Activated CD8-positive, alpha-beta memory T cell treated with anti-CD3 and anti-CD28 coated beads for 48 hours (primary cell): ENCODE data around the gene TNPO3.
"Not testable (repeated sequence)": the region's sequence is repeated elsewhere in the genome, so short reads cannot be mapped to it uniquely, and the experiment has no call there.

Experiments
- DNase-seq, 3 experiments: peaks; one replicate each; pipeline ENCODE4 v3.0.0-alpha.2; 2020; ENCODE audit warnings: low read depth in 2 of 3, low spot score in 2 of 3

Gene TNPO3

DNA sequence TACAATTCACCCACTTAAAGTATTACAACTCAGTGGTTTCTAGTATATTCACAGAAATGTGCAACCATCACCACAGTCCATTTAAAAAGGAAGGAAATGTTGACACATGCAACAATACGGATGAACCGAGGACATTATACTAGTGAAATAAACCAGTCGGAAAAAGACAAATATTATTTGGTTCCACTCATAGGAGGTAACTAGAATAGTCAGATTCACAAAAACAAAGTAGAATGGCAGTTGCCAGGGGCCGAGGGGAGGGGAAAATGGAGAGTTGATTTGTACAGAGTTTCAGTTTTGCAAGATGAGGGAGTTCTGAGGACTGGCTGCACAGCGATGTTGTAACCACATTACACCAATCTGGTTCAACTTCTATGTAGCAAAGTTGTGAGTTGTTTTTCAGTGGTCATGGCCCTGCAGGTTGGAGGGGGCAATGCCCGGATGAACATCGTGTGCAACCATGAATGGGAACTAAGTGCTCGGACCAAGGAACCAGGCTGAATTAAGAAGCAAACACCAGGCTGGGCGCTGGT is 17.6 kb upstream of the TNPO3 start:
- no peak for DNase-seq

DNA sequence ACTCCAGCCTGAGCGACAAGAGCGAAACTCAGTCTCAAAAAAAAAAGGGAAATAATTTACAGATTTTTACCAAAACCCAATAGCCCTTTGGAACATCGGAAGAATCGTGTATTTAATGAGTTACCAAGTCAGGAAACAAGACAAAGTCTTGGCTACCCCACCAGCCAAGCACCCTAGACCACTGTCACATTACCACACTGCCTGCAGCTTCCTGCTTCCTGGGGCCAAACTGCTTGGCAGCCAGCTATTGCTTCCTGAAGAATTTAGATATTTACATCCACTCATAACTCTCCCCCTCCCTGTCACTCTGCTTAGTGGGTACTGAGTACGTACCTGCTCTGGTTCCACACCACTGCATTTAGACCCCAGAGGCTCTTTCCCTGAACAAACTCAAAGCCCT is 14.1 kb upstream of the TNPO3 start:
- DNase-seq: no peak

DNA sequence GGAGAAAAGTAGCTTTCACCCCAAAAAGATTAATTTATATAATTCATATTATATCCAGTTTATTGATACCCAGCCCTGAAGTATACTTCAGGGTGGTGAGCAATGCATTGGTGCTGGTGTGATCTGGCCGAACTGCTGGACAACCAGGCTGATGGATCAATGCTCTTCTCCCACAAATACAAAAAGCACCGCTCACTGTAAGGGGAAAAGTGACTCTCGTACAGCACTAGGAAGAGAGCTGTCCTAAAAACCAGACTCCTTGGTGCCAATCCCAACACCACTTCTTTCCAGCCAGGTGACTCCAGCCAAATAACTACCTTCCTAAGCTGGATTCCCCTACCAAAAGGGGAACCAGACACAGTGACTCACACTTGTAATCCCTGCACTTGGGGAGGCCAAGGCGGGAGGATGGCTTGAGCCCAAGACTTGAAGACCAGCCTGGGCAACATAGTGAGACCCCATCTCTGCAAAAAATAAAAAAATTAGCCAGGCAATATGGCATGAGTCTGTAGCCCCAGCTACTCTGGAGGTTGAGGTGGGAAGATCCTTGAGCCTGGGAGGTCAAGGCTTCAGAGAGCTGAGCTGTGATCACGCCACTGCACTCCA is 13.1 kb upstream of the TNPO3 start:
- no peak for DNase-seq

DNA sequence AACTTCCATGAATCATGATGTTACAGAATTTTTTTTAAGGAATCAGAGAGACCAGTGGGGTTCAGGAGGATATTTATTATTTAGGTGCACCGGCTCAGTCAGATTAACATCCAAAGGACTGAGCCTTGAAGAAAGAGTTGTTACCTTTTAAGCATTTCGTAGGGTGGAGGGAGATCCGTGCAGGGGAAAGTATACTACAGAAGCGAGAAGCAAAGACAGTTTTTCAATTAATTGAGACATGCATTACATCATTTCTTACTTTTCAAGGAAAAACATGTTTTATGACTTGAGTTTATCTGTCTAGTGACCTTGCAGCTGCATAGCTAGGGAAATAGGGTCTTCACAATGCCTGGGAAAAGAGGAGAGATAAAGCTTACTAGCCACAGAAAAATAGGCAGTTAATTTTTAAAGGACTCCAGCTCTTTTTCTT is 12.2 kb upstream of the TNPO3 start:
- not testable (repeated sequence) for DNase-seq

DNA sequence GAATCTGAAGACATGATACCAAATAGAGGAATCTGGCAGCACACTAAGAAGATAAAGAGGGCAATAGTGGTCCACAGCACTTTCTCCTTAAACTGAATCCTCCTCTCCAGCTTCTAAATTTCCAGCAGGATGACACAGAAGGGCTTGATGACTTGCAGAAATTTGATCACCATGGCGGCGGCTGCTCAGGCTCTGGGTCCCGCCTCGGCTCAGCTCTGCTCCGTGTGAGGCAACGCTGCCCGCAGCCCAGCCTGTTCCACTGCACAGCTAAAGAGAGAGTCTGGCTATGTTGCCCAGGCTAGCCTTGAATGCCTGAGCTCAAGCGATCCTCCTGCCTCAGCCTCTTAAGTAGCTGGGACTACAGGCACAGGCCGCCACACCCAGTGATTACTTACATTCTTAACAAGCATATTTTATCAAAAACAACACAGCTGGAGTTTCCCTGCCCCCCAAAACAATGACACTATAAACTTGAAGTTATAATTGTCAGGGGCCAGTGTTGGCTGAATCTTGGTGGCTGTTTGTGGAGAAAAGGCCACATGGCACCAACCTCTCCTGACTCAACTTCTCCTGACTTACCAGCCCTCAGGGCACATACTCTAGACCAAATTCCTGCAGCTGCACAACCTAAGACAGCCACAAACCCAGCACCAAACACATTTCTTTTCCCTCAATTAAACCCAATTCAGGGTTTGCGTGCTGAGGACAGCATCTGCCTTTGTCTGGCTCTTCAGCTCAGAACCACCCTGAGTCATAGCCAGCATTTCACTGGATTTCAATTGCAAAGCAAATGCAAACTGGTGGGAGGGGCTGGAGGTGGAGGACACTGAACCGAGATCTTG is 11.6 kb upstream of the TNPO3 start:
- no peak for DNase-seq

DNA sequence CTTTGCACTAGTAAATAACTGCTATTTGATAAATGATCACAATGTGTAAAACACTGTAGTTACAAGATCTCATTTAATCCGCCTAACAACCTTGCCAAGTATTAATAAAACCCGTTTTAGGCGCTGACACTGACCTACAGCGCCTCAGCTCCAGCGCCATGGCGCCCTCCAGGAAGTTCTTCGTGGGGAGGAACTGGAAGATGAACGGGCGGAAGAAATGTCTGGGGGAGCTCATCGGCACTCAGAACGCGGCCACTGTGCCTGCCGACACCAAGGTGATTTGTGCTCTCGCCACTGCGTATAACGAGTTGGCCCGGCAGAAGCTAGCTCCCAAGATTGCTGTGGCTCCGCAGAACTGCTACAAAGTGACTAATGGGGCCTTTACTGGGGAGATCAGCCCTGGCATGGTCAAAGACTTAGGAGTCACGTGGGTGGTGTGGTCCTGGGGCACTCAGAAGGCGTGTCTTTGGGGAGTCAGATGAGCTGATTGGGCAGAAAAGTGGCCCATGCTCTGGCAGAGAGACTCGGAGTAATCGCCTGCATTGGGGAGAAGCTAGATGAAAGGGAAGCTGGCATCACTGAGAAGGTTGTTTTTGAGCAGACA is 1.1 kb upstream of the TNPO3 start:
- DNase-seq: no peak

DNA sequence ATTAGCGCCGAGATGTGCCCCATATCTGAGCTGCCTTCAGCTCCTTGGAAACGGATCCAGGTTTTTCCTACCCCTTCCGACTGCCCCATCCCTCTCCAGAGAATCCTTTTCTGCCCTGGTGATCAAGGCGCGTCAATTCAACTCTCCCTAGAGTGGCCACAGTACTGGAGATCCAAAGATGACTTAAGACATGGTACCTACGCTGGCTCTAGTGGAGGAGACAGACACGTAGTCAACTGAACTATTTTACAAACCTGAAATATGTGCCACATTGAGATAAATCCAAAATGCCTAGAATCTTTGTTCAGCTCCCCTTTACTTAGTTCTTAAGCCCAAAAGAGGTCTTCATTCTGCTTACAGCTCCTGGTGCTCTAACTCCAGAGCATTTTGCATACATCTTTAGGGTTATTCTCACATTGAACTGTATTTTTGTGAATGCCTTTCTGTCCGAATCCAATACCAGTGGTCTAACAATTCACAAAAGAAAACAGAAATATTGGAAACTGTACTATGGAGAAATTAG is 444 bp upstream of the TNPO3 start:
- no peak for DNase-seq

DNA sequence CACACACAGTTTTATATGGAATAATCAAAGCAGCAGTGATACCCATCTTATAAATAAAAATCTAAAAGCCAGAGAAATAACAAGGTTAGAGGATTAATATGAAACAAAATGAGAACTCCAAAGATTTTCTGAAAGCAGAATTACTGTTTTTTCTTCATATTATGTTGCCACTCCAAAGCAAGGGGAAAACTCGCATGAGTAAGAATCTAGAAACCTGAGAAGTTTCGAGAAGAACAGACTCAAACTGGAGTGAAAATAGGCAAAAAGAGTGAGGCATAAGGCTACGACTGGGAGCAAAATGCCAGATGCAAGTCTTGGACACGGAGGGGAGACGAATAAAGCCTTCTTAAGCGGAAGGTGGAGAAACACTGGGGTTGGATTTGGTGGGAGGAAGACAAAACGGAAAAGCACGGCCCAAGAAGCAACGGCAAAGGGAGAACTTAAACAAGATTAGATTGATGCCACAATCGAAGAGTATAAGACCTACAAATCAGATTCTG is 923 bp downstream of the TNPO3 start:
- no peak for DNase-seq

DNA sequence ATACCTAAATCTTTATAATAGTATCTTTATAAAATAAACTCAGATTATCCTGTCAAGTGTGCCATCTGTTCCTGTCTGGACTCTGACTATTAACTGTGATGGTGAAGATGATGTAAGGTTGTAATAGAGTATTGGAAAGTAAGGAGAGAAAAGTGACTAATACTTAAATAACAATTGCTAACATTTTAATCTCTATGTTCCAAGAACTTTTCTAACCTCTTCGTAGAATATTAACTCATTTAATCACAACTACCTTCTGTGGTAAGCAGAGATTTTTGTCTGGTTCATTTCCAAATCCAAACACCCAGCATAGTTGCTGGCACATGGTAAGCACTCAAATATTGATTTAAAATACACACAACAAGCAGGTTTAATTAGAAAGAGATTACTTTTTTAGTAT is 2.5 kb downstream of the TNPO3 start:
- DNase-seq: no peak

DNA sequence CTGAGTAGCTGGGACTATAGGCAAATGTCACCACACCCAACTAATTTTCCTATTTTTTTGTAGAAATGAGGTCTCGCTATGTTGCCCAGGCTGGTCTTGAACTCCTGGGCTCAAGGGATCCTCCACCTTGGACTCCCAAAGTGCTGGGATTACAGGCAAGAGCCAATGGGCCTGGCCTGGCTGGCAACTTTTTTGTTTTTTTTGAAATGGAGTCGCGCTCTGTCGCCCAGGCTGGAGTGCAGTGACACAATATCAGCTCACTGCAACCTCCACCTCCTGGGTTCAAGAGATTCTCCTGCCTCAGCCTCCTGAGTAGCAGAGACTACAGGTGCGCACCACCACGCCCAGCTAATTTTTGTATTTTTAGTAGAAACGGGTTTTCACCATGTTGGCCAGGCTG is 3.5 kb downstream of the TNPO3 start:
- DNase-seq: not testable (repeated sequence)

DNA sequence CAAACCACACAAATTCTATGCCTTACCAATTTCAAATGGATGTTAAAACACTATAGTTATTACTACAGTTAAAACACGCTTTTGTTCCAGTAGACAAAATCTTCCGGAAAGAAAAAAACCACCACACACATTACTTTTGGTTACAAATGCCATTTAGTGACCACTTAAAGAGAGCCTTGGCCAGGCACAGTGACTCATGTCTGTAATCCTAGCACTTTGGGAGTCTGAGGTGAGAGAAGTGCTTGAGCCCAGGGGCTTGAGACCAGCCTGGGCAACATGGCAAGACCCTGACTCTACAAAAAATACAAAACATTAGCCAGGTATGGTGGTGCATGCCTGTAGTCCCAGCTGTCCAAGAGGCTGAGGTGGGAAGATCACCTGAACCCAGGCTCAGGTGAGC is 7.2 kb downstream of the TNPO3 start:
- no peak for DNase-seq

DNA sequence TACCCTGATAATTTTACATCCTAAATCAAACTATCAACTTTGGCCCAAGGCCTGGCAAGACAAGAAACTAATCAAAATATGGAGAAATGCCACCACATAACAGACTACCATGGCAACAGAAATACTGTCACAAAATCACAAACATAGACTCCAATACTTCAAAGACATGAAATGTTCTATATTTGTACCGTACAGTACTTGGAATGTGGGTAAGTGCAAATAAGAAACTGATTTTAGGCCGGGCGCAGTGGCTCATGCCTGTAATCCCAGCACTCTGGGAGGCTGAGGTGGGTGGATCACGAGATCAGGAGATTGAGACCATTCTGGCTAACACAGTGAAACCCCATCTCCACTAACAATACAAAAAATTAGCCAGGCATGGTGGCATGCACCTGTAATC is 9.2 kb downstream of the TNPO3 start:
- no peak for DNase-seq

DNA sequence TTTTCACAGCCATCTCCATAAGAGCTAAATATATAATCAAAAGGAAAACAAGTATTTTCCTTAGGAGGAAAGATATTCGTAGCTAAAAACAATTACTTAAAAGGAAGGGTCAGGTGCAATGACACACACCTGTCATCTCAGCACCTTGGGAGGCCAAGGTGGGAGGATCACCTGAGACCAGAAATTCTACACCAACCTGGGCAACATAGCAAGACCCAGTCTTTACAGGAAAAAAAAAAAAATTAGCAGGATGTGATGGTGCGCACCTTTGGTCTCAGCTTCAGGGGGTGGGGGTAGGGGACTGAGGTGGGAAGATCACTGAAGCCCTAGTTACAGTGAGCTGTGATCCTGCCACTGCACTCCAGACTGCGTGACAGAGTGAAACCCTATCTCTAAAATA is 11.9 kb downstream of the TNPO3 start:
- no peak for DNase-seq

DNA sequence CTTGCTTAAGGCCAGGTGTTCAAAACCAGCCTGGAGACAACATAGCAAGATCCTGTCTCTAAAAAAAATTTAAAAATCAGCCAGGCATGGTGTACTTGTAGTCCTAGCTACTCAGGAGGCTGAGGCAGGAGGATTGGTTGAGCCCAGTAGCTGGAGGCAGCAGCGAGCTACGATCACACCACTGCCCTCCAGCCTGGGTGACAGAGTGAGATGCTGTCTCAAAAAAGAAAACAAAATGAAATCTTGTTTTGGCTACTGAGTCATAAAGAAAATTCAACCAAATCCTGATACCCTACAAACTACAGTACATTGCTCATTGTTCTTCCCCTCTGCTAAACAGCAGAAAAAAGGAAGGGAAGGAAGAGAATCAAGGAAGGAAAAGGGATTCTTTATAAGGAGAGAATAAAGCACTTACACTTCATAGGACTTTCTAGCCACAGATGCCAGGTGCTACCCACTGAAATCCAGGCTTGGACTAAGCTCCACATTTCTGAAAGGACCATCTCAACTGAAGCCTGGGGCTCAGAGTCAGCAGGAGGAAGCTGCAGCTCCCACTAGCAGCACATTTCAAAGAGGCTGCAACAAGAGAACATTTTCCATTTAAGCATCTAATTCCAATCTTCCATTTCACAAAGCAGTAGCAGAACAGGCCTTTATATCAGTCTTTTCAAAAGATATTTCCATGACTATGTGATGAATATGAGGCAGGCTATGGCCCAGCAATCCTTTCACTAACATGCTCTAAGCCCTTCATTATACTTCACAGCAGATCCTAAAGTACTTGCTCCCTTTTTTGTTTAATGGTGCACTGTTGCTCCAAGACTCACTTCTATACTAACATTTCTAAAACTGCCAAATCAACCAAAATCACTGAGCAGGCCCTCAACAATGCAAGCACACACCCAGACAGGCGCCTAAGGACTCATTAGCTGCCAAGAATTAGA is 13.5 kb downstream of the TNPO3 start:
- DNase-seq: no peak

DNA sequence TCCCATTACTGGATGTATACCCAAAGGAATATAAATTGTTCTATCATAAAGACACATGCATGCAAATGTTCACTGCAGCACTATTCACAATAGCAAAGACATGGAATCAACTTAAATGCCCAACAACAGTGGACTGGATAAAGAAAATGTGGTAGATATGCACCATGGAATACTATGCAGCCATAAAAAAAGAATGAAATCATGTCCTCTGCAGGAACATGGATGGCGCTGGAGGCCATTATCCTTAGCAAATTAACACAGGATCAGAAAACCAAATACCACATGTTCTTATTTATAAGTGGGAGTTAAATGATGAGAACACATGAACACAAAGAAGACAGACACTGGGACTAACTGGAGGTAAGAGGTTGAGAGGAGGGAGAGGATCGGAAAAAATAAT is 16.4 kb downstream of the TNPO3 start:
- DNase-seq: not testable (repeated sequence)

DNA sequence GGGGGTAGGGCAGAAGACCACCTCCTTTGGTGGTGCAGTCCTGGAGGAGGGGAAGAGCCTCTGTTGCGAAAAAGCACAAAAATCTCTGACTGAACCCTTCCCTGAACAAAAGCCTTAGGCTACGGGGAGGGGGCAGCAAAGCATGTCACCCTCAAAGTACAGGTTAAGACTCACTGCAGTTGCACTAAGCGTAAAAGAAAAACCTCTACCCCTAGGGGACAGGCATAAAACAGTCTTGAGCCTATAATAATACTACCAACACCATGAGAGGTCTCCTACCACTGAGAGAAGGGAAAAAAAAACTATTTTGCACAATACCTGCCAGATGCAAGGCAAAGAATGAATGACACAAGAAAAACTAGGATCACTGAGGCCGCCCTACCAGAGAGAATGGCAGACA is 17.3 kb downstream of the TNPO3 start:
- DNase-seq: no peak

DNA sequence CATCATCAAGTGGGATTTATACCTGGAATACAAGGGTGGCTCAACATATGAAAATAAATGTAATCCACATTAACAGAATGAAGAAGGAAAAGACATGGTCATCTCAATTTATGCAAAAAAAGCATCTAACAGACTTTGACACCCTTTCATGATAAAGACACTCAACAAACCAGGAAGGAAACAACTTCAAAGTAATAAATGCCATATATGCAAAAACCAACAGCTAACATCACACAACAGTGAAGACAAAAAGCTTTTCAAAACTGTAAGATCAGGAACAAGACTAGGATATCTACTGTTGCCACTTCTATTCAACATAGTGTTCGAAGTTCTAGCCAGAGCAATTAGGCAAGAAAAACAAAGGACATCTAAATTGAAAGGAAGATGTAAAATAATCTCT is 22.9 kb downstream of the TNPO3 start:
- no peak for DNase-seq

DNA sequence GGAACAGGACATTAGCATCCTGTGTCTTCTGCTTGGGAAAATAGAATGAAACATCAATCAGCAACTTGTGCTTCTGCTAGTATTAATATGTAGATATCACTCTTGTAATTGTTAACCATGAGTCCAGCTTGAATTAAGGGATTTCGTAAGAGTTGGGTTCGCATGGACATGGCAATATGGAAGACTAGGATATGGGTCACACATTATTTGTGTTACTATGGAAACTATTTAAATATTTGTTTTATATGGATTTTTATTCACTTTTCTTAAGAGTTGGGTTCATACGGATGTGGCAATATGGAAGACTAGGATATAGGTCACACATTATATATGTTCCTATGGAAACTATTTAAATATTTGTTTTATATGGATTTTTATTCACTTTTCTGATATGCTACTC is 24.5 kb downstream of the TNPO3 start:
- DNase-seq: no peak

DNA sequence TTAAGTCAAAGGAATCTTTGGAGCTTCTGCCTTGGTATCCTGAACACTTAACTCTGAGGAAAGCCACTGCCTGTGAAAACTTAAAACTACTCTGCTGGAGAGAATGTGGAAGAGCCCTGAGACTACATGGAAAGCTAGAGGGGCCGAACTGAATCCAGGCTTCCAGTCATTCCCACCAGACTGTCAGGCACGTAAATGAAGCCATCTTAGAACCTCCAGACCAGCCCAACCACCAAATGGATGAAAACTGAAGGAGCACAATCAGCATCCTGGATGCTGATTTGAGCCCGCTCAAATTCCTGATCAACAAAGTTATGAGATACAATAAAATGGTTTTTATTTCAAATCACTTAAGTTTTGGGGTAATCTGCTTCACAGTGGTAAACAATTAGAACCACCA is 30.8 kb downstream of the TNPO3 start:
- DNase-seq: no peak

DNA sequence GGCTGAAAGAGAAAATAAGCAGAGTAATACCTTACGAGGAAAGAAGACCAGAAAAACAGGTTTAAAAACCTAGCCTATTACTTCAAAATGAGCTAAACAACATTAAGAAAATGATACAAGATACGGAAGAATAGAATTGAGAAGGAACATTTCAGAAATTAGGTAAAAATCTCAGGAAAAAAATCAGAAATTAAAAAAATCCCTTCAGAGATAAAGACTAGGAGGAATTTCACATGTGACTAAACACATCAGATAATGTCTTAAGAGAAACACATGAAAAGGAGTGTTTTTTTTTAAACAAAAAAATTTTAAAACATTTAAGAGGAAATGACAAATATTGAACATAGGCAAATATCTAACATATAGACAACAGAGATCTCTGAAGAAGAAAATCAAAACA is 33.3 kb downstream of the TNPO3 start:
- no peak for DNase-seq
